ENCODE results near the gene MYOCD.

DNA sequence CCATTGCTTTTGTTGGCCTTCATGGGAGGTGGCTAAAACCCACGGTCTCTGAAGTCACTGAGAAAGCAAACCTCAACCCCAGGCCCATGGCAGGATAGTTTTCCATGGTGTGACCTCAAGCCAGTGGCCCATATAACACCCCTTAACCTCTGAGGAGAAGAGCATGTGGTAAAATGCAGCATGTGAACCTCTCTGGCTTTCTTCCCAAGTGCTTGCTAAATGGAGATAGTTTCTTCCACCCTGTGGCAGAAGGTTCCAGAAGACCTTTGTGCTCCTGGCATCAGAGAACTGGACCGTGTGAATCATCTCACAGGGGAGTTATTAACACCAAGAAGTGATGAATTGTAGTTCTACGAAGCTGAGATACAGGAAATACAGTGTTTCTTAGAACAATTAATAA, 47.3 kb downstream of the MYOCD start:
- TF ChIP-seq POLR2A (IDR thresholded peaks at IDR 0.05), result no peak
- TF ChIP-seq CTCF (IDR thresholded peaks at IDR 0.05), result no peak
- TF ChIP-seq POLR2AphosphoS5 (IDR thresholded peaks at IDR 0.05), result no peak
